Endothelial cell of umbilical vein (primary cell): ENCODE results near the gene SERPINE1. TPM values are rescaled to one million over a fixed set of nuclear protein-coding genes. Genes with fewer than 3 reads are reported as not detected.

Source experiments
- BruUV-seq: library from RNA; stranded (reverse); fragments of 400-500 nt; replicated peaks from 2 replicates; lab custom pipeline; 2021; lab: Mats Ljungman, UMichigan
- CTCF ChIA-PET: fragments of 300-600, 350-600 bp; sonication (Branson Sonifier 250); formaldehyde crosslinking; loops from one replicate; lab custom pipeline; 2021; ENCODE audit warnings: antibody characterized with exemption, inconsistent platforms; lab: Charles Lee
- POLR2A ChIA-PET: fragments of 300-600, 350-600 bp; sonication (Branson Sonifier 250); formaldehyde crosslinking; loops from one replicate; lab custom pipeline; 2021; ENCODE audit warnings: antibody characterized with exemption, inconsistent platforms; lab: Charles Lee
- DNase-seq: peaks from one replicate; pipeline ENCODE4 v3.0.0-alpha.2; 2011; ENCODE audit warnings: low read depth, low spot score
- FAIRE-seq: peaks from 2 replicates; lab custom pipeline; 2011; peaks lifted over from hg19 to GRCh38; lab: Jason Lieb, UNC
- H2AFZ ChIP-seq: 2 replicates; pipeline ENCODE4 v1.6.0; 2012; ENCODE audit warnings: low read depth, low read length, control low read depth, inconsistent platforms
- H3K27ac ChIP-seq: 2 replicates; pipeline ENCODE4 v1.5.1; 2011; ENCODE audit warnings: low read depth, mild to moderate bottlenecking, control low read depth, low read length, moderate library complexity; ENCODE audit not compliant: insufficient read depth
- H3K27me3 ChIP-seq, 2 experiments: 2 replicates each; pipeline versions ENCODE4 v1.6.0 to v1.6.1; 2011; ENCODE audit warnings: low read length in 2 of 2, mixed read lengths in 1 of 2; ENCODE audit not compliant: control insufficient read depth in 2 of 2, insufficient read depth in 2 of 2
- H3K36me3 ChIP-seq, 2 experiments: 2 replicates in 1 of 2; 3 replicates in 1 of 2; pipeline ENCODE4 v1.5.1; 2011; ENCODE audit warnings: low read length in 2 of 2, mild to moderate bottlenecking in 1 of 2, moderate library complexity in 1 of 2; ENCODE audit not compliant: control insufficient read depth in 2 of 2, insufficient read depth in 2 of 2; ENCODE audit errors: extremely low read depth in 1 of 2
- H3K4me1 ChIP-seq: 3 replicates; pipeline ENCODE4 v1.5.1; 2011; ENCODE audit warnings: mild to moderate bottlenecking, low read length; ENCODE audit not compliant: control insufficient read depth, insufficient read depth; ENCODE audit errors: extremely low read depth
- H3K4me2 ChIP-seq: 2 replicates; pipeline ENCODE4 v1.6.1; 2011; ENCODE audit warnings: low read length, control low read depth, mixed read lengths; ENCODE audit not compliant: insufficient read depth
- H3K4me3 ChIP-seq, 3 experiments: fragments of 200-600 bp in 1 of 3; sonication (generic), shearing (Covaris generic) in 1 of 3; replicated peaks in 1 of 3; 2 replicates each; pipeline ENCODE4 v1.5.1; 2011 to 2016; ENCODE audit warnings: control low read depth in 3 of 3, low read length in 3 of 3, mild to moderate bottlenecking in 2 of 3, inconsistent platforms in 1 of 3, low read depth in 1 of 3, moderate library complexity in 1 of 3; ENCODE audit not compliant: insufficient read depth in 1 of 3
- H3K79me2 ChIP-seq: 2 replicates; pipeline ENCODE4 v1.6.0; 2012; ENCODE audit warnings: low read length, inconsistent platforms; ENCODE audit not compliant: control insufficient read depth, insufficient read depth
- H3K9ac ChIP-seq: replicated peaks from 2 replicates; pipeline ENCODE3; 2011; ENCODE audit warnings: low read length, control low read depth; ENCODE audit not compliant: insufficient read depth; ENCODE audit errors: extremely low read depth
- H3K9me1 ChIP-seq: replicated peaks from 3 replicates; pipeline ENCODE4 v1.6.0; 2011; ENCODE audit warnings: mild to moderate bottlenecking, low read length; ENCODE audit not compliant: control insufficient read depth, insufficient read depth; ENCODE audit errors: extremely low read depth
- H3K9me3 ChIP-seq: replicated peaks from 2 replicates; pipeline ENCODE4 v1.5.1; 2012; ENCODE audit warnings: low read length, inconsistent platforms; ENCODE audit not compliant: control insufficient read depth, insufficient read depth
- H4K20me1 ChIP-seq: replicated peaks from 2 replicates; pipeline ENCODE3; 2011; ENCODE audit warnings: mild to moderate bottlenecking, low read length; ENCODE audit not compliant: control insufficient read depth, insufficient read depth; ENCODE audit errors: extremely low read depth
- EZH2 ChIP-seq: IDR thresholded peaks from 2 replicates; pipeline ENCODE4 v1.6.1; 2012; ENCODE audit warnings: borderline replicate concordance, low read depth, mild to moderate bottlenecking, moderate library complexity, low read length, inconsistent platforms; ENCODE audit not compliant: severe bottlenecking
- MYC ChIP-seq: IDR thresholded peaks from one replicate; pipeline ENCODE4 v1.6.1; 2011; ENCODE audit warnings: mild to moderate bottlenecking, low read depth, low read length
- POLR2A ChIP-seq: IDR thresholded peaks from 2 replicates; pipeline ENCODE4 v1.6.1; 2012; ENCODE audit warnings: low read depth, mild to moderate bottlenecking, control low read depth, low read length
- POLR2AphosphoS5 ChIP-seq: IDR thresholded peaks from 2 replicates; pipeline ENCODE4 v1.6.1; 2012; ENCODE audit warnings: low read depth, mild to moderate bottlenecking, control low read depth, low read length, moderate library complexity; ENCODE audit not compliant: insufficient read depth
- dilution Hi-C: fragments of 300-500 bp; cut with MboI; formaldehyde crosslinking; loops from one replicate; pipeline ENCODE4 v1.15.0; 2019; ENCODE audit warnings: low sequenced_read_pairs; ENCODE audit not compliant: extremely low pct_ligation_motif_present
- intact Hi-C: fragments of 100-400 bp; cut with micrococcal nuclease; formaldehyde crosslinking; loops from one replicate; pipeline ENCODE4 v1.10.0; 2022
- polyA plus RNA-seq, 4 experiments: library from polyadenylated mRNA; depleted of rRNA in 3 of 4; stranded (reverse) in 3 of 4; unstranded in 1 of 4; fragments of >200 nt; gene quantifications; 2 replicates each; pipeline versions ENCODE4 v1.2.1 to v1.2.3, GENCODE V29; 2011 to 2012; ENCODE audit warnings: missing spikeins in 1 of 4
- total RNA-seq: library from RNA; stranded (reverse); gene quantifications from 2 replicates; pipeline ENCODE4 v1.2.3, GENCODE V29; 2021
- TF ChIP-seq, protein P1 (sequence below), 2 donors: IDR thresholded peaks; 1 replicate in 1 of 2; 2 replicates in 1 of 2; pipeline ENCODE4 v1.5.1; 2011; ENCODE audit warnings: low read length in 2 of 2, mild to moderate bottlenecking in 2 of 2, moderate library complexity in 2 of 2, control low read depth in 1 of 2, inconsistent platforms in 1 of 2, low read depth in 1 of 2; ENCODE audit not compliant: insufficient read depth in 1 of 2; ENCODE audit errors: extremely low read depth in 1 of 2
- TF ChIP-seq, protein P2 (sequence below): IDR thresholded peaks from 2 replicates; pipeline ENCODE4 v1.6.1; 2011; ENCODE audit not compliant: insufficient read depth, insufficient read length

Gene SERPINE1
- total and polyA plus RNA-seq, 2 donors (not counting 3 experiments of a cell fraction or from before 2014, with no cell fraction given), result 2,296 to 4,637 TPM

- dilution Hi-C loops, result no loop called here
- Histone ChIP-seq H3K4me1 (peaks cover 6% of the 10 kb centered on the region), H3K9ac (peak overlapping the region; percentile 64), H3K4me3 (peak overlapping the region; percentile 61 to 84 (median 63)), H3K9me1 (no peaks in the 10 kb centered on the region), H3K9me3 (no peaks in the 10 kb centered on the region), H3K27ac (no peak overlapping the region), H3K4me2 (peak overlapping the region; percentile 68), H3K79me2 (peaks cover 10% of the 10 kb centered on the region), H3K27me3 (peaks cover 0 to 4% of the 10 kb centered on the region in 2 experiments), H3K36me3 (peaks cover 5 to 19% of the 10 kb centered on the region in 2 experiments), H4K20me1 (no peaks in the 10 kb centered on the region), H2AFZ (peak overlapping the region; percentile 62)
- POLR2A ChIA-PET, result interaction anchor here (0.7 kb wide), 1 partner anchor 54 kb away, joined by 3 read pairs; no protein-coding TSS in a partner anchor
- intact Hi-C loops, result no loop called here
- CTCF ChIA-PET, result interaction anchor here (1.0 to 6.0 kb wide), 5 partner anchors 10 to 127 kb away, joined by 3 to 75 read pairs (median 12); partner anchors contain the start of genes PLOD3, VGF and ZNHIT1
- no peak for DNase-seq
- TSS peak; percentile 25 for BruUV-seq
- no peak for FAIRE-seq
- TF ChIP-seq EZH2, result peak; percentile 6
- no peak for TF ChIP-seq POLR2AphosphoS5
- TF ChIP-seq POLR2A, result no peak
- TF ChIP-seq, protein P1, sequence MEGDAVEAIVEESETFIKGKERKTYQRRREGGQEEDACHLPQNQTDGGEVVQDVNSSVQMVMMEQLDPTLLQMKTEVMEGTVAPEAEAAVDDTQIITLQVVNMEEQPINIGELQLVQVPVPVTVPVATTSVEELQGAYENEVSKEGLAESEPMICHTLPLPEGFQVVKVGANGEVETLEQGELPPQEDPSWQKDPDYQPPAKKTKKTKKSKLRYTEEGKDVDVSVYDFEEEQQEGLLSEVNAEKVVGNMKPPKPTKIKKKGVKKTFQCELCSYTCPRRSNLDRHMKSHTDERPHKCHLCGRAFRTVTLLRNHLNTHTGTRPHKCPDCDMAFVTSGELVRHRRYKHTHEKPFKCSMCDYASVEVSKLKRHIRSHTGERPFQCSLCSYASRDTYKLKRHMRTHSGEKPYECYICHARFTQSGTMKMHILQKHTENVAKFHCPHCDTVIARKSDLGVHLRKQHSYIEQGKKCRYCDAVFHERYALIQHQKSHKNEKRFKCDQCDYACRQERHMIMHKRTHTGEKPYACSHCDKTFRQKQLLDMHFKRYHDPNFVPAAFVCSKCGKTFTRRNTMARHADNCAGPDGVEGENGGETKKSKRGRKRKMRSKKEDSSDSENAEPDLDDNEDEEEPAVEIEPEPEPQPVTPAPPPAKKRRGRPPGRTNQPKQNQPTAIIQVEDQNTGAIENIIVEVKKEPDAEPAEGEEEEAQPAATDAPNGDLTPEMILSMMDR (IDR thresholded peaks at IDR 0.05; ENCODE audit: extremely low read depth in 1 of 2, insufficient read depth in 1 of 2, low read depth in 1 of 2, low read length in 2 of 2), result no peak
- TF ChIP-seq, protein P2, sequence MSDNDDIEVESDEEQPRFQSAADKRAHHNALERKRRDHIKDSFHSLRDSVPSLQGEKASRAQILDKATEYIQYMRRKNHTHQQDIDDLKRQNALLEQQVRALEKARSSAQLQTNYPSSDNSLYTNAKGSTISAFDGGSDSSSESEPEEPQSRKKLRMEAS, result no peak
- TF ChIP-seq MYC, result no peak
Measured at GRCh38 chr7:101155303-101155702, 28.4 kb downstream of the SERPINE1 start.
